IPS DF 6.9 (cell line): ENCODE data around the gene ATRN.
"Not testable (repeated sequence)": the region's sequence is repeated elsewhere in the genome, so short reads cannot be mapped to it uniquely, and the experiment has no call there.

ENCODE experiments used
- DNase-seq: peaks from one replicate; pipeline ENCODE4 v3.0.0-alpha.2; 2013; ENCODE audit warnings: low read depth, low spot score
- H3K27ac ChIP-seq: one replicate; pipeline ENCODE4 v1.5.1; 2013; ENCODE audit warnings: low read length, control low read depth
- H3K27me3 ChIP-seq: 2 replicates; pipeline ENCODE4 v1.6.1; 2013; ENCODE audit warnings: mild to moderate bottlenecking, low read length; ENCODE audit not compliant: control insufficient read depth, insufficient read depth
- H3K36me3 ChIP-seq: 2 replicates; pipeline ENCODE4 v1.6.1; 2013; ENCODE audit warnings: low read length; ENCODE audit not compliant: control insufficient read depth, insufficient read depth
- H3K4me1 ChIP-seq: 2 replicates; pipeline ENCODE4 v1.6.1; 2013; ENCODE audit warnings: low read length; ENCODE audit not compliant: control insufficient read depth, insufficient read depth
- H3K4me3 ChIP-seq: 2 replicates; pipeline ENCODE4 v1.5.1; 2013; ENCODE audit warnings: mild to moderate bottlenecking, low read length
- H3K9me3 ChIP-seq: 2 replicates; pipeline ENCODE4 v1.6.1; 2013; ENCODE audit warnings: low read length, inconsistent platforms; ENCODE audit not compliant: control insufficient read depth, insufficient read depth
- WGBS: extraction: QIAGEN DNeasy Blood & Tissue Kit; methylation state at CpG from one replicate; pipeline ENCODE4 v1.1.7; 2013; ENCODE audit warnings: mixed read lengths, missing lambda C conversion rate; ENCODE audit not compliant: insufficient read length, insufficient coverage; 5-methylcytosine and 5-hydroxymethylcytosine counted together

ATRN gene

DNA sequence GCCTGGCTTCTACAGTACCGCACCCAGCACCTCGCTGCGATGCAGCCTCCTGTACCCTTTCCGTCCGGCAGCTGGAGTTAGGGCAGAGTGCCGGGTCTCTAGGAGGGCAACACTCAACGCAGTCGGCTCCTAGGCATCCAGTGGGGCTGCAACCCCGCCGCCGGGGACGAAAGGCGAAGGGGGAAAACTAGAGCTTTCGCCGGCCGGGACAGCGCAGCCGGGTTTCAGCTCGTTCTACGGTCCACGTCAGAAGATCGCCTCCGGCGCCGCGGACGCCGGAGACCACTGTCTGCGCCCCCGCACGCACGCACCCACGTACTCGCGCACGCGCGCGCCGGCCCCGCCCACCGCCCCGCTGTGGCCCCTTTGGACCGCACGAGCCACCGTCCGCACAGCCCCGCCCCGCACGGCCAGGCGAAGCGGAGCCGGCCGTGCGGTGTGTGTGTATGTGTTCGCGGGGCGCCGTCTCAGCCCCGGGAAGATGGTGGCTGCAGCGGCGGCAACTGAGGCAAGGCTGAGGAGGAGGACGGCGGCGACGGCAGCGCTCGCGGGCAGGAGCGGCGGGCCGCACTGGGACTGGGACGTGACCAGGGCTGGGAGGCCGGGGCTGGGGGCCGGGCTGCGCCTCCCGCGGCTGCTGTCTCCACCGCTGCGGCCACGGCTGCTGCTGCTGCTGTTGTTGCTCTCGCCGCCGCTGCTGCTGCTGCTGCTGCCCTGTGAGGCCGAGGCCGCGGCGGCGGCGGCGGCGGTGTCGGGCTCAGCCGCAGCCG lies at the start of gene ATRN:
Gene ATRN, plus strand, starts transcription at position 392 of the 770 bp plus-strand sequence. Its CDS starts 90 bp downstream, at position 482.
- H3K4me3 ChIP-seq: peak within 1 kb of the TSS; percentile 72
- peaks cover 4% of the 10 kb centered on the region; the same call in 1 of the 2 replicates for H3K27me3 ChIP-seq
- no peaks in the 10 kb centered on the region for H3K4me1 ChIP-seq
- no peak within 1 kb of the TSS for H3K27ac ChIP-seq
- no CpG with 5 or more reads among the region's 95 CpGs for whole genome bisulfite sequencing
- DNase-seq: peak; percentile 52
- H3K9me3 ChIP-seq: no peaks in the 10 kb centered on the region
- no peaks in the 10 kb centered on the region for H3K36me3 ChIP-seq

DNA sequence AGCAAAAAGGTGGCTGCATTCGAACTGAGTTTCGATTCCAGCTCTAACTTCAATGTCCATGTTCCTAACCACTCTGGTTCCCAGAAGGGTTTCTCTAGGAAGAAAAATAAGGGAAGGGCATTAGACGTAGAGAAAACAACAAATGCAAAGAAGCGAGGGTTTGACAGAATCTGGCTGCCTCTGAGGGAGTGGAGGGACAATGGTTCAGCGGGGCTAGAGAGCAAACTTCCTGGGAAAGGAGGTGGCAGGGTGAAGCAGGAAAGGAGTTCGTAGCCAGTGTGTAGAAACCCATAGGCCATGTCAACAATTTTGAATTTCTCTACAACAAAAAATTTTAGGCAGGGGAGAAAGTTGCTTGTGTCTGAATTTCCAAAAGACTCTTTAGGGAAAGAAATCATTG lies 48.8 kb upstream of the ATRN start:
- H3K27ac ChIP-seq: no peak overlapping the region
- DNase-seq: no peak
- no CpG with 5 or more reads among the region's 6 CpGs for WGBS
- no peaks in the 10 kb centered on the region for H3K27me3 ChIP-seq
- H3K4me1 ChIP-seq: no peaks in the 10 kb centered on the region
- H3K36me3 ChIP-seq: no peaks in the 10 kb centered on the region
- H3K9me3 ChIP-seq: no peaks in the 10 kb centered on the region
- H3K4me3 ChIP-seq: no peak overlapping the region

- no peak overlapping the region for H3K4me3 ChIP-seq
- no CpG with 5 or more reads among the region's 5 CpGs for WGBS
Observed at GRCh38 chr20:3423126-3423525, 47.7 kb upstream of the ATRN start.

GRCh38 chr20:3426766-3427165 lies 44.1 kb upstream of the ATRN start:
- not testable (repeated sequence) for H3K4me1 ChIP-seq, H3K27ac ChIP-seq, H3K4me3 ChIP-seq, H3K36me3 ChIP-seq, H3K9me3 ChIP-seq, DNase-seq, H3K27me3 ChIP-seq
- no CpG with 5 or more reads among the region's 4 CpGs for WGBS

More at GRCh38 chr20:3423126-3423525, 47.7 kb upstream of the ATRN start:
- Histone ChIP-seq H3K9me3 (no peaks in the 10 kb centered on the region), H3K4me1 (no peaks in the 10 kb centered on the region), H3K27me3 (no peaks in the 10 kb centered on the region), H3K27ac (no peak overlapping the region), H3K36me3 (no peaks in the 10 kb centered on the region)
- no peak for DNase-seq

DNA sequence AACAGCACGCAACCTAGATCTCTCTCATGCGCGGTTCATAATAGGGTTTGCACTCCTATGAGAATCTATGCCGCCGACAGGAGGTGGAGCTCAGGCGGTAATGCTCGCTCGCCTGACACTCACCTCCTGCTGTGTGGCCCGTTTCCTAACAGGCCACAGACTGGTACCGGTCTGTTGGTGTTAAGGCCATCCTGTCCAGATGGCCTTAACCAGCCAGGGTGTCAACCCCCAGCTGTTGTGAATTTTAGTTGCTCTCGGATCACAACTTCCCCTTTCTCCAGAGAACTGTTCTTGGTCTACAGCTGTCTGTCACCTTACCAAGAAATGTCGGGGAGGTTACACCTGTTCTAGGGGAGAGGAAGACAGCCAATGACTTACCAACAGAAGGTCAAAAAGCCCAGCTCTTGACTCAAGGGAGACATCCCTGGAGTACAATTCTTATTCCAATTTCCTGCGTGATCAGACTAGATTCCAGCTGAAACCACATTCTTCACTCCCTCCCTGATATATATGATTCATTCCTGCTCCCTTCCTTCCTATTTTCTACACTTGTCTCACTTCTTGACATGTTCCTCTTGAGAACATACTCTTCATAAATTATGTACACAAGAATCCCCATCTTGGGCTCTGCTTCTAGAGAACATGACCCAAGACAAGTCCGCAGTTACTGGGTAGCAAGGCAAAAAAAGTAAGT lies 40.3 kb upstream of the ATRN start:
- H3K27ac ChIP-seq: no peak overlapping the region
- no peaks in the 10 kb centered on the region for H3K4me1 ChIP-seq
- H3K9me3 ChIP-seq: no peaks in the 10 kb centered on the region
- no peaks in the 10 kb centered on the region for H3K27me3 ChIP-seq
- no peak overlapping the region for H3K4me3 ChIP-seq
- DNase-seq: no peak
- H3K36me3 ChIP-seq: no peaks in the 10 kb centered on the region
- WGBS: no CpG with 5 or more reads among the region's 14 CpGs

- no peak overlapping the region for H3K27ac ChIP-seq
- WGBS: no CpG with 5 or more reads among the region's 4 CpGs
- no peaks in the 10 kb centered on the region for H3K36me3 ChIP-seq
- no peaks in the 10 kb centered on the region for H3K4me1 ChIP-seq
- no peaks in the 10 kb centered on the region for H3K9me3 ChIP-seq
- H3K27me3 ChIP-seq: no peaks in the 10 kb centered on the region
- no peak overlapping the region for H3K4me3 ChIP-seq
- DNase-seq: no peak
Observed at GRCh38 chr20:3431109-3431508, 39.7 kb upstream of the ATRN start.

GRCh38 chr20:3432844-3433243 lies 38.0 kb upstream of the ATRN start:
- WGBS: no CpG with 5 or more reads among the region's 3 CpGs
- H3K4me1 ChIP-seq: no peaks in the 10 kb centered on the region

GRCh38 chr20:3433744-3434143 lies 37.1 kb upstream of the ATRN start:
- no peaks in the 10 kb centered on the region for H3K4me1 ChIP-seq
- H3K27ac ChIP-seq: no peak overlapping the region
- no CpG with 5 or more reads among the region's 3 CpGs for WGBS
- DNase-seq: no peak
- H3K9me3 ChIP-seq: no peaks in the 10 kb centered on the region
- H3K4me3 ChIP-seq: no peak overlapping the region
- no peaks in the 10 kb centered on the region for H3K27me3 ChIP-seq
- H3K36me3 ChIP-seq: no peaks in the 10 kb centered on the region

More at GRCh38 chr20:3432844-3433243, 38.0 kb upstream of the ATRN start:
- no peak for DNase-seq
- Histone ChIP-seq H3K4me3 (no peak overlapping the region), H3K9me3 (no peaks in the 10 kb centered on the region), H3K27ac (no peak overlapping the region), H3K27me3 (no peaks in the 10 kb centered on the region), H3K36me3 (no peaks in the 10 kb centered on the region)

DNA sequence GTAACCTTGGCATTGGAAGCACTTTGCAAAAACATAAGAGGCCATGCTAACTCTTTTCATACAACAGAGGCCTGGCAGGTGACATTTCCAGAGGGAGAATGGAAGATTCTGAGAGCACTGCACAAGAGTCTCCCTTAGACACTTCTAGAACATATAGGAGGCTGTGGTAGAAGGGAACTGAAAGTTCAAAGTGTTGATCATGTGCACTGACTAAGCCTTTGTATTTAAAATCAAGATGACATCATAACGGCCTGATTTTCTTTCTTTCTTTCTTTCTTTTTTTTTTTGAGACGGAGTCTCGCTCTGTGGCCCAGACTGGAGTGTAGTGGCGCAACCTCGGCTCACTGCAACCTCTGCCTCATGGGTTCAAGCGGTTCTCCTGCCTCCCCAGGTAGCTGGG lies 36.6 kb upstream of the ATRN start:
- Histone ChIP-seq H3K4me1 (no peaks in the 10 kb centered on the region), H3K27ac (no peak overlapping the region), H3K36me3 (no peaks in the 10 kb centered on the region), H3K4me3 (no peak overlapping the region), H3K9me3 (no peaks in the 10 kb centered on the region), H3K27me3 (no peaks in the 10 kb centered on the region)
- DNase-seq: no peak
- WGBS: no CpG with 5 or more reads among the region's 6 CpGs

- no peak overlapping the region for H3K27ac ChIP-seq
- no peak for DNase-seq
- no peaks in the 10 kb centered on the region for H3K36me3 ChIP-seq
- no peaks in the 10 kb centered on the region for H3K4me1 ChIP-seq
- WGBS: no CpG with 5 or more reads among the region's 2 CpGs
- no peaks in the 10 kb centered on the region for H3K27me3 ChIP-seq
- H3K9me3 ChIP-seq: no peaks in the 10 kb centered on the region
- no peak overlapping the region for H3K4me3 ChIP-seq
Observed at GRCh38 chr20:3436864-3437574, 33.8 kb upstream of the ATRN start.
